HG03342 (cell line): ENCODE data around the gene SMYD3.
"Not testable (repeated sequence)": the region's sequence is repeated elsewhere in the genome, so short reads cannot be mapped to it uniquely, and the experiment has no call there.

ENCODE experiments used
- ATAC-seq: cut with Tn5 transposase; IDR thresholded peaks from one replicate; pipeline ENCODE4 v1.9.1; 2021; ENCODE audit warnings: mild to moderate bottlenecking, moderate library complexity; ENCODE audit not compliant: unreplicated experiment

SMYD3 gene

GRCh38 chr1:245763873-245764331 lies 743.2 kb downstream of the SMYD3 start:
- ATAC-seq = no peak

- ATAC-seq = no peak
Observed at GRCh38 chr1:245762396-245762910, 744.6 kb downstream of the SMYD3 start.

GRCh38 chr1:245760301-245760700 lies 746.8 kb downstream of the SMYD3 start:
- ATAC-seq = no peak

- no peak for ATAC-seq
Observed at GRCh38 chr1:245754463-245754961, 752.6 kb downstream of the SMYD3 start.

GRCh38 chr1:245753807-245754206 lies 753.3 kb downstream of the SMYD3 start:
- ATAC-seq = no peak

GRCh38 chr1:245752561-245752960 lies 754.5 kb downstream of the SMYD3 start:
- ATAC-seq = no peak

GRCh38 chr1:245751726-245752470 lies 755.2 kb downstream of the SMYD3 start:
- no peak for ATAC-seq

- no peak for ATAC-seq
Observed at GRCh38 chr1:245751116-245751515, 756.0 kb downstream of the SMYD3 start.

GRCh38 chr1:245750261-245750660 lies 756.8 kb downstream of the SMYD3 start:
- ATAC-seq = no peak

GRCh38 chr1:245749053-245749452 lies 758.0 kb downstream of the SMYD3 start:
- ATAC-seq = no peak

- ATAC-seq = no peak
Observed at GRCh38 chr1:245748646-245749045, 758.4 kb downstream of the SMYD3 start.

- no peak for ATAC-seq
Observed at GRCh38 chr1:245748240-245748639, 758.8 kb downstream of the SMYD3 start.

- no peak for ATAC-seq
Observed at GRCh38 chr1:245742896-245743295, 764.2 kb downstream of the SMYD3 start.

GRCh38 chr1:245740336-245740735 lies 766.7 kb downstream of the SMYD3 start:
- not testable (repeated sequence) for ATAC-seq

GRCh38 chr1:245730801-245731200 lies 776.3 kb downstream of the SMYD3 start:
- ATAC-seq = no peak

GRCh38 chr1:245728035-245728434 lies 779.0 kb downstream of the SMYD3 start:
- not testable (repeated sequence) for ATAC-seq

GRCh38 chr1:245721488-245721887 lies 785.6 kb downstream of the SMYD3 start:
- no peak for ATAC-seq

GRCh38 chr1:245718951-245719350 lies 788.1 kb downstream of the SMYD3 start:
- ATAC-seq = no peak

- ATAC-seq = no peak
Observed at GRCh38 chr1:245718123-245718522, 789.0 kb downstream of the SMYD3 start.

- ATAC-seq = no peak
Observed at GRCh38 chr1:245717611-245718010, 789.5 kb downstream of the SMYD3 start.

GRCh38 chr1:245716561-245716960 lies 790.5 kb downstream of the SMYD3 start:
- no peak for ATAC-seq

GRCh38 chr1:245715970-245716369 lies 791.1 kb downstream of the SMYD3 start:
- ATAC-seq = no peak
